MCF 10A (cell line): ENCODE data around the gene RXRB. TPM values are rescaled to one million over a fixed set of nuclear protein-coding genes. Genes with fewer than 3 reads are reported as not detected.

Source experiments
- BruUV-seq: library from RNA; stranded (reverse); fragments of 400-500 nt; replicated peaks from 2 replicates; lab custom pipeline; 2021; lab: Mats Ljungman, UMichigan
- CTCF ChIA-PET: fragments of 300-600 bp; sonication (Branson Sonifier 250); formaldehyde crosslinking; extraction: SDS; loops from one replicate; lab custom pipeline; 2021; ENCODE audit warnings: antibody characterized with exemption, inconsistent platforms; lab: Yijun Ruan, JAX
- POLR2A ChIA-PET: fragments of 300-600, 350-650 bp; sonication (Branson Sonifier 250); formaldehyde crosslinking; extraction: SDS; loops from one replicate; lab custom pipeline; 2020; ENCODE audit warnings: antibody characterized with exemption, inconsistent platforms; lab: Yijun Ruan, JAX
- DNase-seq: peaks from one replicate; pipeline ENCODE4 v3.0.0-alpha.2; 2018; ENCODE audit not compliant: unreplicated experiment
- H3K27ac Mint-ChIP-seq: one replicate; pipeline ENCODE4 v1.8.0; 2022; ENCODE audit warnings: mild to moderate bottlenecking, low read depth, mixed read lengths; ENCODE audit not compliant: unreplicated experiment
- H3K27me3 Mint-ChIP-seq: one replicate; pipeline ENCODE4 v1.8.0; 2022; ENCODE audit warnings: mixed read lengths; ENCODE audit not compliant: insufficient read depth, unreplicated experiment
- H3K36me3 Mint-ChIP-seq: one replicate; pipeline ENCODE4 v1.8.0; 2022; ENCODE audit warnings: mild to moderate bottlenecking, moderate library complexity, mixed read lengths; ENCODE audit not compliant: insufficient read depth, unreplicated experiment
- H3K4me1 Mint-ChIP-seq: one replicate; pipeline ENCODE4 v1.8.0; 2022; ENCODE audit warnings: mixed read lengths; ENCODE audit not compliant: insufficient read depth, unreplicated experiment
- H3K4me3 Mint-ChIP-seq: one replicate; pipeline ENCODE4 v1.8.0; 2022; ENCODE audit warnings: mild to moderate bottlenecking, moderate library complexity, mixed read lengths; ENCODE audit not compliant: unreplicated experiment
- H3K9me3 Mint-ChIP-seq: one replicate; pipeline ENCODE4 v1.8.0; 2022; ENCODE audit warnings: mixed read lengths; ENCODE audit not compliant: unreplicated experiment
- CTCF ChIP-seq: fragments of 200-600 bp; IDR thresholded peaks from one replicate; pipeline ENCODE4 v1.8.0; 2022; ENCODE audit warnings: antibody characterized with exemption, mild to moderate bottlenecking; ENCODE audit not compliant: unreplicated experiment
- intact Hi-C: fragments of 100-400 bp; cut with micrococcal nuclease; formaldehyde crosslinking; loops from 2 replicates; pipeline ENCODE4 v1.14.1; 2022
- total RNA-seq: library from RNA; stranded (reverse); gene quantifications from 2 replicates; pipeline ENCODE4 v1.2.3, GENCODE V29; 2022

The RXRB gene
- total RNA-seq, 1 experiment from 2014 or later = 35.1 TPM

GRCh38 chr6:33170176-33171015, 30.1 kb downstream of the RXRB start:
- no peak for DNase-seq
- POLR2A ChIA-PET = no interaction called here
- peaks cover 15% of the 10 kb centered on the region for H3K27me3 Mint-ChIP-seq
- H3K4me3 Mint-ChIP-seq = no peak overlapping the region
- BruUV-seq = no TSS peak
- no peaks in the 10 kb centered on the region for H3K36me3 Mint-ChIP-seq
- no peak overlapping the region for H3K27ac Mint-ChIP-seq
- H3K9me3 Mint-ChIP-seq = no peaks in the 10 kb centered on the region
- intact Hi-C loops = no loop called here
- no peak for TF ChIP-seq CTCF
- CTCF ChIA-PET = no interaction called here
- no peaks in the 10 kb centered on the region for H3K4me1 Mint-ChIP-seq

- no TSS peak for BruUV-seq
- ChIA-PET POLR2A (no interaction called here), CTCF (no interaction called here)
- no peak for TF ChIP-seq CTCF
- Mint-ChIP-seq H3K4me1 (no peaks in the 10 kb centered on the region), H3K9me3 (no peaks in the 10 kb centered on the region), H3K36me3 (no peaks in the 10 kb centered on the region), H3K27ac (no peak overlapping the region), H3K27me3 (peaks cover 12% of the 10 kb centered on the region), H3K4me3 (no peak overlapping the region)
- intact Hi-C loops = no loop called here
- DNase-seq = no peak
Observed at GRCh38 chr6:33169291-33170175, 30.9 kb downstream of the RXRB start.

- no peak for DNase-seq
- no TSS peak for BruUV-seq
- Mint-ChIP-seq H3K27ac (no peak overlapping the region), H3K4me3 (no peak overlapping the region), H3K27me3 (peaks cover 12% of the 10 kb centered on the region), H3K36me3 (no peaks in the 10 kb centered on the region), H3K9me3 (no peaks in the 10 kb centered on the region), H3K4me1 (no peaks in the 10 kb centered on the region)
- ChIA-PET CTCF (interaction anchor here (0.9 to 1.0 kb wide), 2 partner anchors 20 to 21 kb away, joined by 5 to 6 read pairs; no protein-coding TSS in a partner anchor), POLR2A (no interaction called here)
- no peak for TF ChIP-seq CTCF
- intact Hi-C loops = no loop called here
Observed at GRCh38 chr6:33168639-33169038, 31.8 kb downstream of the RXRB start.

- intact Hi-C loops = no loop called here
- no TSS peak for BruUV-seq
- H3K4me3 Mint-ChIP-seq = no peak overlapping the region
- ChIA-PET POLR2A (no interaction called here), CTCF (interaction anchor here (0.9 to 1.0 kb wide), 2 partner anchors 19 to 20 kb away, joined by 5 to 6 read pairs; no protein-coding TSS in a partner anchor)
- no peaks in the 10 kb centered on the region for H3K36me3 Mint-ChIP-seq
- no peaks in the 10 kb centered on the region for H3K4me1 Mint-ChIP-seq
- H3K27ac Mint-ChIP-seq = no peak overlapping the region
- H3K27me3 Mint-ChIP-seq = peaks cover 12% of the 10 kb centered on the region
- no peak for DNase-seq
- no peaks in the 10 kb centered on the region for H3K9me3 Mint-ChIP-seq
- TF ChIP-seq CTCF = no peak
Observed at GRCh38 chr6:33168284-33168601, 32.2 kb downstream of the RXRB start.
